Daoy (cell line): ENCODE measurements around the gene RYR3. TPM values are rescaled to one million over a fixed set of nuclear protein-coding genes. Genes with fewer than 3 reads are reported as not detected.

Experiments used
- DNase-seq: peaks from one replicate; pipeline ENCODE4 v3.0.0-alpha.2; 2015; ENCODE audit warnings: low read depth
- total RNA-seq: library from RNA; depleted of rRNA; stranded (reverse); fragments of >200 nt; shearing (Covaris generic); gene quantifications from 2 replicates; pipeline ENCODE4 v1.2.3, GENCODE V29; 2014

Gene RYR3
- total RNA-seq, 1 experiment from 2014 or later = 4.7 TPM

DNA sequence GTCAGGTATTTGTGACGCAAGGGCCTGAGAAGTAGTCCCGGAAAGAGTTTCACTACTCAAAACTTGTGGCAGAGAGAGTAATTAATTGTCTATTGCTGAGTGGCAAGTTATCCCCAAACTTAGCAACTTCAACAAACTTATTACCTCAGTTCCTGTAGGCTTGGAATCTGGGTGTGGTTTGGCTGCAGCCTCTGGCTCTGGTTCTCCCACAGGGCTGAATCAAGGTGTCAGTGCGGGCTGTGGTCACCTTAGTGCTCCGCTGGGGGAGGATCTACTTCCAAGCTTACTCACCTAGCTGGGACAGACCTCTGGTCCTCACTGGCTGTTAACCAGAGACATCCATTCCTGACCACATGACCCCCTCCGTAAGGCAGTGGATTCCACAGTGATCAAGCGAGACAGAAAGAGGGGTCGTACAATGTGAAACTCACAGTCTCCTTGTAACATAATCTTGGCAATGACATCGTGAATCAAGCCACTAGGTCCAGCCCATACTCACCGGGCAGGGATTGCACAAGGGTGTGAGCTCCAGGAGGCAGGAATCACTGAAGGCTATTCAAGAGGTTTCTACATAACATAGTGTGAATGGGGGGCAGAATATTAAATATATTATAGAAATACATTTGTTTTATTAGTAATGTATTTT lies 138.3 kb downstream of the RYR3 start:
- peak; percentile 31 for DNase-seq

DNA sequence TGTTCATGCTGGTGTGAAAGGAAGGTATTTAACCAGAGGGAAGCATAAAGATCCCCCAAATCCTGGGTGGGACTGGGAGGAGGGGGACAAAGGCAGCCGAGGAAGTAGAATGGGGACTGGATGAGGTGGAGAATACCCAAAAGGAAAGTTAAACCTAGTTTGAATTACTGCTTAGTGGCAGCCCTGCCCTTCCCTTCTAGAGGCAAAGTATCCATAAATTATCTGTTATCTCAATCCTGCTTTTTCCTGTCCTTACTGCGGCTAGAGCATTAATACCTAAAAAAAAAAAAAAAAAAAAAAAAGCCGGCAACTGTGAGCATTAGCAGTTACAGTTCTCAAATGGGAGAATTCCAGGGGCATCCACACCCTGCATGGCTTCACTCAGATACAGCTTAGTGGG lies 139.0 kb downstream of the RYR3 start:
- DNase-seq = no peak

DNA sequence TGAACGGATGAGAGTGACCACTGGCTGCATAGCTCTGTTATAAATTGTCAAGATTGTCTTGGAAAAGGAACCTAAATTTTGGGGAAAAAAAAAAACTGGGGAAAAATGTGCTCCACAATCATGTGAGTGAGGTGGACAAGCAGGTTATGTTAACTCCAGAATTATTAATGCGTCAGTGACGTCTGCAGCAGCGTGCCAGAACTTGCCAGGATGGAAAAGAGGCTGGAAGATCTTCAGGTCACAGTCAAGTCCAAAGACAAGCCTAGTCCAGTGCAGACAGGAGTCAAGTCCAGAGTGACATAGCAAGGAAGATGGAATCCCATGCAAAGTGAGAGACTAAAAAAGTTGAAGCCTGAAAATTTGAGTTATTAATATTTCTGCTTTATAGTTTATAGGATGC lies 140.6 kb downstream of the RYR3 start:
- no peak for DNase-seq

DNA sequence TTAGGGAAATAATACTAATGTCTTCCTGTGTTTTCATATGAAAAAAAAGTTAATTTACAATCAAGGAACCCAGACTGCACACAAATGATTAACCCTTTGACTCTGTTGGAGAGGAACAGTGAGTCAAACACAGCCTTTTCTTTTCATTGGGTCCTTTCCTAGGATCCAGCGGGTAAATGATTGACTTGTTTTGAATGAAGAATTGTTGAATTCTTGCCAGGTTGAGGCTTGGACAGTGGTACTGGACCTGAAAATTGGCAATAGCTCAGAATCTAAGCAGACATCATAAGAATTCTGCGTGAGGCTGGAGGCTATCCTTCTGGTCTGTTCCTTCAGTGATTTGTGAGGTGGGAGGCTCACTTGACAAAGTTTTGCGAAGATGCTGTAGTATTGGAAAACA lies 143.0 kb downstream of the RYR3 start:
- no peak for DNase-seq

DNA sequence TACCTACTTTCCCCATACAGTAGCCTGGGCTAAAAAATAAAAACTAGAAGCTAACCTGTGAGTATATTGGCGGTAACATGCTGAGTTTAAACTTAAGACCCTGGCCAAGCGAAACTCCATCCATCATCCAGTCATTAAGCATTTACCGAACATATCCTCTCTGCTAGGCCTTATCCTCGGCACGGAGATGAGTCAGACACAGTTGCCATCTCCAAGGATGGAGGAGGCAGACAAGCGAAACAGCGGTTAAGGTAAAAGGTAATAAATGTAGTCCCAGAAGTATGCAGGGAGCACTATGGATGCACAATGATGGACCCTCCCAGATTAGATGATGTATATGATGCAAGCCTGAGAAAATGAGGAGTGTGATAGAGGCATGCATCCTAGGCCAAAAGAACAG lies 143.6 kb downstream of the RYR3 start:
- no peak for DNase-seq

DNA sequence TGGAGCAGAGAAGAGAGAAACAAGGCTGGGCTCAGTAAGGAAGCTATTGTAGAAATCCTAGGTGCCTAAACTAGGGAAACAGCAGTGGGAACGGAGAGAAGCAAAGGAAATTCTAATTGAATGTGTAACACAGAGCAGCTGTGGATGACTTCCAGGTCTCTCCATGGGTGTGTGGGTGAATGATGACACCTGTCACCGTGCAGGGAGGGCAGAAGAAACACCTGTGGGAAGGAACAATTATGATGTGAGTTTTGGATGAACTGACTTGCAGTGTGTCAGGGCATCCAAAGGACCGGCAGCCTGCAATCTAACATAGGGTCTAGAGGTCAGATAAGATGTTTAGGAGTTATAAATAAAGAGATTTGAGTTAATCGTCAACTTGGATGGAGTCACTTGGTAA lies 144.2 kb downstream of the RYR3 start:
- no peak for DNase-seq

DNA sequence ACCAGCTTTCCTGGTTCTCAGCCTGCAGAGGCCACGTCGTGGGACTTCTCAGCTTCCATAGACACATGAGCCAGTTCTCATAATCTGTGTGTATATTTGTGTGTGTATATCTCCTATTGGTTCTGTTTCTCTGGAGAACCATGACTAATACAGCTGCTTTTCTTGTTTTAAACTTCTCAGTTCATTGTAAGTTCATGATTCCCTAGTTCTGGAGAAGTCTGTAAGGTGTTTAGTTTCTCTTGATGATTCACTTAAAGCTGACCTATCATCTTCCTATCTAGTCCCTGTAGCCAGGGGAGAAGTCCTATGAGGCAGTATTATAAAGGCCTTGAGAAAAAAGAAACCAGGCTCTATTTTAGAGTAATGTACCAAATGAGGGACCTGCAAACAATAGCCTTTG lies 147.7 kb downstream of the RYR3 start:
- no peak for DNase-seq

DNA sequence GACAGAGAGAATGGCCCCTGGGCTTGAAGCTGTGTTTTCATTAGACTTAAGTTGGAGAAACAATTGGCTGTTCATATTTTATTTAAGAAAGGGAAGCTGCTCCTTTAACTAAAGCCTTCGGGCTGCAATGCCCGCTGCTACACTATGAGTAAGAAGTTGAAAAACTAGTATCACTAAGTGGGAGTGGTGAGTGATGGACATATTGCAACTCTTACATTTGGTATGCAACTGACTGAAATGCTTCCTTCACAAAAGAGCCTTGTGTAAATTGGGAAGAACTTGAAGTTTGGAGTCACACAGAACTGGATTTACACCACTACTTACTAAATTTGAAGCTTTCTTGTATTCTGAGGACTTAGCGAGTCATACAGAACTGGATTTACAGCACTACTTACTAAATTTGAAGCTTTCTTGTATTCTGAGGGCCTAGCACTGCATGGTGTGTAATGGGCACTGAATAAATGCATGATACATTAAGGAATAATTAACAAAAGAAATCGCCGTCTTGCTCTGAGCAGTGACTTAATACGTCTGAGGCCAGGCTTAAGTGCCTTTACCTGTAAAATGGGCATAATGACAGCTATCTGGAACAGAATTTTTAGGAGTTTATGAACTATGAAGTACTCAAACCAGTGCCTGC lies 149.5 kb downstream of the RYR3 start:
- DNase-seq = no peak

DNA sequence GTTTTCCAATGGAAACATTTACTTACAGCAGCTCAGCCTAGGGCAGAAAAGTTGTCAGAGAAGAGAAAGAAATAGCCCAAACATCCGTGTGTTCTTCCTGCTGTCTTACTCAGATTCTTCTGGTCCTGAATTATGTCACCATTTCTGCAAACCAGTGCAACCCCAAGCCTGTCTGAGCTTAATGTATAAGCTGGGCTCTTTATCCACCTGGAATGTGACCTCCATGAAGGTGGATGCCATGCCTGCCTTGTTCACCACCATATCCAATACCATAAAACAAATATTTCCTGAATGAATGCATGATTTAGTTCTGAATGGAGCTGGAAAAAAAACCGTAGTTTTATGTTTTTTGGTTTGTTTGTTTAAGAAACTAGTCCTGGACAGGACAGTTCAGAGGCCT lies 150.9 kb downstream of the RYR3 start:
- DNase-seq = no peak

DNA sequence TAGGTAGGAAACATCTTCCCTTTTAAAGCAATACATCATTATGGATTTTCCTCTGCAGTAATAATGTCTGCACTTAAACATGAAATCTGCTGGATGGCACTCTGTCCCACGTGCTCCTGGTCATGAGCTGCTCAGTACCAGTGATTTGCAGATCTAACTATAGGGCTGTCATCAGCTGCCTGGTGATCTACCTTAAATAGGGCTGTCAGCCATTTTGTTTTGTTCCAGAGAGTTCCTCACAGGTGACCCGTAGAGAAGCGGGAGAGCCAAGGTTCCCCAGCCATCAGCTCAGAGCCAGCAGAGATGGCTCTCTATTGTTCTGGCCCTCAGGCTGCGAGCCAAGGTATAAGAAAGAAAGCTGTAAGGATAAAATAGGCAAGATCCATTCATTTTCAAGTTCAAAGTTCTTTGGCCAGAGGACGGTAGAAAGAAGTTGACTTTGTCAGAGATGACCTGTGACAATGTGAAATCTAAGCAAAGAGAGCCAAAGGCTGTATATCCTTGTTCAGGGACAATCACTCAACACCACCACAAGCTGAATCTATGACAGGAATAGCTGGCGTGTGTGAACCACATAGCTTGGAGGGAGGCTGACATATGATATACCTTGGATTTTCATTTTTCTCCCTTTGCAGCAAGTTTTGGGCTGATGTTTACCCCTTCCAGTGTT lies 156.5 kb downstream of the RYR3 start:
- no peak for DNase-seq

DNA sequence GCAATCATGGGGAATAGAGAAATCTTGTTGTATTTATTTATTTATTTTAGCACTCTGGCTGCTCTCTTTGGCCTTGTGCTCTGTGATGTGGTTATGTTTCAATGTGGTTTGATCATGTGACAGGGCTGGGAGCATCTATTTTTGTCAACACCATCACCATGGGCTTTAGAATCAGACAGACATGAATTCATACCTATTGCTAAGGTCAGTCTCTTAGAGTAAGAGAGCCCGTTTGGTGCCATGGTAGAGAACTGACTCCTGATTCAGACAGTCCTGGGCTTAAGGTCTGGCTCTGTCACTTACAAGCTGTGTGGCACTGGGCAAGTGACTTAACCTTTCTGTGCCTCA lies 157.0 kb downstream of the RYR3 start:
- DNase-seq = no peak

DNA sequence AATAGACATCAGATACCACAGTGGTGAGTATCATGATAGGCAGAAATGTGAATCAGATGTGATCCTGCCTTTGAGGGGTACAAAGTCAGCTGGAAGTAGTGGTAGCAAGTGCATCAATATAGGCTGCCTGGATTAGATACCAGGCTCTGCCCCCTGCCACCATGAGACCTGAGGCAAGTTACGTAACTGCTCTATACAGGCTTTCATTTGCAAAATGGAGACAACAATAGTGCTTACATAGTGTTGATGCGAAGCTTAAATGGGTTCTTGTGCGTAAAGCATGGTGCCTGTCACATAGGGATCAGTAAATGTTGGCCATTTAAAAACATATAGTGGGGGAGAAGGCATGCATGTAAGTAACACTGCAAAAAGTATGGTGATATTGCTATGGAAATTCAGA lies 158.0 kb downstream of the RYR3 start:
- DNase-seq = no peak

DNA sequence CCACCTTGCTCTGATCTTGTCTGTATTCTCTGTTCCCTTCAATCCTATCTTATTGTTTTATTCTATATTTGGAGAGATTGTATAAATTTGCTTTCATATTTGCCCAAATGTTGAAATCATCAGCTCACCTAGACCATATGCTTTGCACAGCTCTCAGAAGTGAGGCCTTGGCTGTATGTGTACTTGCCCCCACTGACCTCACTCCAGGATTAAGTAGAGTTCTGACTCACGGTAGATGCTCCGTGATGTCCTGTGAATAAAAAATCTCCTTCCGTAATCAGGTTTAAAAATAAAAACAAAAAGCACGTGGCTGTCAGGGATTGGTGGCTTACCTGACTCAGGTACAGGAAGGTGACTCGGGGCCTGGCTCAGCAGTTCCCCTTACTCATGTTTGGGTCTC lies 162.2 kb downstream of the RYR3 start:
- no peak for DNase-seq

DNA sequence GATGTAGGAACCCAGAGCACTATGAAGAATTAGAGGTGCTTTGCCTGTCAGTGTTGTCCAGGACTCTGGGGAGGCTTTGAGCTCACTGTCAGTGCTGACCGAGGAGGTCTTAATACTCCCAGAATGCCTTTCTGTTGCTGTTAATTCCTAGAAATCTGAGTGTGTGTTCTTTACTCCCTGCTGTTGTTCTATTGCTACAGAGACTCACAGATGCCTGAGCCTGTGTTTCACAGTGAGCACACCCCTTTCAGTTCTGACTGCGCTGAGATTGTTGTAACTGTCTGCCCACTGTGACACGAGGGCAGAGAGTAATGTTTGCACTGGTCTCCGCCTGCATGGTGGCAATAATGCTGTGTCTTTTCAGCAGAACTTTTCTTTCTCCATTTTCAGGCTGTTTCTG lies 162.9 kb downstream of the RYR3 start:
- DNase-seq = no peak

DNA sequence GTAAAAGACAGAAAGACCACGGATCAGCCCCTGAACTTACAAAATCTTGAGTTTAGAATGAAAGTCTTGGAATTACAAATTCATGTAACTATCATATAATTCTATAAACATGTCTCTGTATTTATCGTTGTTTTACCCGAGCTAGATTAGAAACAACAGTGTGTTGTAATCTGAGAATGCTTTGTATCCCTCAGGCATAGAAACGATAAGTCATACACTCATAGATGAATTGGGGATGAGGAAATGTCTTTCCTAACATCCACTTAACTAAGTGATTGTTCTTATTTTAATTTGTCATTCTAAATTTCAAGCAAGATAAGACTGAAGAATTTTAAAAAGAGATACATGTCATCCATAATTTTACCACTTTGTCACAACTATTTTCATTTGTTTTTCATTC lies 165.3 kb downstream of the RYR3 start:
- DNase-seq = no peak

DNA sequence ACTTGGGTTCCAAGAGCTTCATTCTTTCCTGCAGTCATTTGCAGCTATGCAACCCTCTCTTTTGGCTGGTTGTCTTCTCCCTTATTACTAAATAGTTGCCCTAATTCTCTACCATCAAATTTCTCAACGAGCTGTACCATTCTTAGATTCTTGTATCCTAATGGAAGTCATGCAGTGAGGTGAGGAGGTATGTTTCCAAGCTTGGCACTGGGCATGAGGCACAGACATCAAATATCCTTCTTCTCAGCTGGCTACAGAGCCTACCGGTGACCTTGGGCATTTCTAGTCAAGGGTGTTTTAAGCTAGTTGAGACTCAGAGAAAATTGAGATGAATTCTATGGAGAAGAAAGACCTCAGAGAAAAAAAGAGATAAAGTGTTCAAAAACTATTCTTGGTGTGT lies 166.1 kb downstream of the RYR3 start:
- DNase-seq = no peak

DNA sequence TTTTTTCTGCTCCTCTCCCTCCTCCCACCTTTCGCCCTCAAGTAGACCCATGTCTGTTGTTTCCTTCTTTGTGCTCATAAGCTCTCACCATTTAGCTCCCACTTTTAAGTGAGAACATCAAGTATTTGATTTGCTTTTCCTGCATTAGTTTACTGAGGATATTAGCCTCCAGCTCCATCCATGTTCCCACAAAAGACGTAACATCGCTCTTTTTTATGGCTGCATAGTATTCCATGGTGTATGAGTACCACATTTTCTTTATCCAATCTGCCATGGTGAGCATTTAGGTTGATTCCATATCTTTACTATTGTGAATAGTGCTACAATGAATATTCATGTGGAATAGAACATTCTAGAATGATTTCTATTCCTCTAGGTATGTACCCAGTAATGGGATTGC lies 178.6 kb downstream of the RYR3 start:
- DNase-seq = no peak

DNA sequence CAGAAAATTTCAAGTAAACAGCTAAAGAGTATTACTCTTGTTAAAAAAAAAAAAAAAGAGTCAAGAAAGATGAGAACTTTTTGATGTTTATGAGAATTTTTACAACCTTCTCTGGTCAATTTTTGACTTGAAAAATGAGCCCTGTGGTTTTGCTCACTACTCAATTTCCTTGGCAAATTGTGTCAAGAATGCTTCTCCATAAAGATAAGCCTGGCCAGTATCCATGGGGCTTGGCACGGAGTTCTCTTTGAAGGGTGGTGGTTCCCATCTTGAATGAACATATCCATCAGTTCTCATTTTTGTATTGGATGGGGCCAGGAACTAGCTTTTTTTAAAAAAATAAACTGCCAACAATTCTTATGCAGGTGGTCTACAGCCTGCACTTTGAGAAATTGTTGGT lies 179.9 kb downstream of the RYR3 start:
- no peak for DNase-seq

DNA sequence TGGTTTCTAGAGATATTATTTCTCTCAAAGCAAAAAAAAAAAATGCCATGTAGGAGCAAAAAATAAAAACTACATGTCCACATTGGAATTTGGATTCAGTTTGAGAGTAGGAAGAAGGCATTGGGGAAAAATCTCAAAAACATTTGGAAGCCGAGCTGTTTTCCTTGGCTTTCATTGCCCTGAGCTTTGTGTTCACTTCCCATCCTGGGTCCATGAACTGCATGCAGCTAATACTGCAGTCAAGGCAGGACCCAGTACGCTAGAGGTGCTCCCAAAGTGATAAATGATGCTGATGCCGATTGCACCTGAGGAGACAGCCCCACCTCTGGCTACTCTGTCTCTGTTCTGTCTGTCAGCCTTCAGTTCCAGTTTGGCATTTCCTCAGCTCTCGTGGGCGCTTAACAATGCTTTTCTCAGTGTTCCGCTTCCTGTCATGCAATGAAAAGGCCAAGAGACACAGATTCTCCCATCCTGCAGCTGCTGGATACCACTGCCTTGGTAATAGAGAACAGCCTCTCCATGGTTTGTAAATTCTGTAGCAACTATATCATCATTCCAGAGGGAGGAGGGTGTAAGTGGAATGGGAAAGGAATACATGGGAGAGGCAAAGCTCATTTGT lies 181.8 kb downstream of the RYR3 start:
- no peak for DNase-seq

DNA sequence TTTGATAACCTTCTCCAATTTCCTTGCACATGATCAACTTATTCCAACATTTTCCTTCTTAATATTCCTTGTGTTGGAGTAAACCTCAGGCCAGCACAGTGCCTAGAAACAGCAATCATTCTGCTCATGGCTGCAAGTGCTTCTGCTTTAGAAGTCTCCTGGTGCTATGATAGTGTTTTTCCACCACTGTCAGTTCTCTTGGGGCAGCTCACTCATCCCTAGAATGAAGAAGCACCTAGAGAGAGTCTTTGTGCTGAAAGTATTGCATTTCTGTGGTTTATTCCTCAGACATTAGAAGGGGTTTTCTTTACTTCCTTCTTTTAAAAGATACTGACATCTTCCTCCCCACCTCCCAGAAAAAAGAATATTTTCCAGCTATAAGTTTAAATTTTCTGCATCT lies 183.5 kb downstream of the RYR3 start:
- DNase-seq = no peak

DNA sequence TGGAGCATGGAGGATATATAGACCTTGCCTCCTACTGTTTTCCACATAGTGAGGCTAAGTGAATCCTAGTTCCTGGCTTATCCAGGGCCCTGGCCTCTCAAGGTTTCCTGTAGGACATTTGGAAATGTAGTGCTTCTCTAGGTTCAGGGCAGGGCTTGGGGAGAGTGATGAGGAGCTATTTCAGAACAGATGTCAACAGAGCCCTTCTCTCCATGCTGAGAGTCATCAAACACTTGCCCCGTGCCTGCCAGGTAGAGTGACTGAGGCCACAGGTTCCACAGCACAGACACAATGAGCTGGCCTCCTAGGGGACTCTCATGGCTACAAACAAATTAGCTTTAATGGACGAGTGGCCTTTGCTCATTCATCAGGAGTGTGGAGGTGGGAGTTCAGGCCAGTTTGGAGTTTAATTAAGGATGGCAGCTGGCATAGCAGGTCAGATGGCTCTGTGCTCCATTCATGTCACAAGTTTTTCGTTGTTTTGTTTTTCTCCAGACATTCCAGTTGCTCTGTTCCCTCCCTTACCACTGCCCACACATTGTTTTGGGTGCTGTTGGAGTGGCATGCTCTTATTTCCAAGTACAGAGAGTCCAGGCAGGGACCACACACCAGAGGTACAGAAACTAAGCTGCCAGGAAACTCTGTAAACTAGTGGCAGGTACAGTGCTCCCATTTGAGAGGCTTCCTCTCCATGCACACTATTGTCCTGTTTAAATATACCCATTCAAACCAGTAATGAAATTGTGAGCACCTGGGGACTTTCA lies 189.8 kb downstream of the RYR3 start:
- DNase-seq = no peak

DNA sequence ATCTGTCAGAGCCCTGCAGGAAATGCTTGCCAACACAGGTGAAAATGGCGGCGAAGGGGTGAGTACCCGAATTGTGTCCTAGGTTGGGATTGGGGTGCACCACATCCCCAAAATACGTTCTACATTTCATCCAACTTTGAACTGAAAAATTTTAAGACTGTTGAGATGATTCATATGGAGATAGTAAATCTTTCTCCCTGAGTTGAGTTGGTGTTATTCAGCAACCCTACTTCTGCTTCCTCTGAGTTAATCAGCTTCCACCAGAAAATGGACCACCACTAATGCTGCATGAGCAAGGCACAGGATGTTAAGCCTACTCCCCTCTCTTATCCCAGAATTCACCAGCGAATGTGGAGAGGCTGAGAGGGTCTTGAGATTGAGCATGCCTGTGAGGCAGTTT lies 192.9 kb downstream of the RYR3 start:
- no peak for DNase-seq
